Measurements from ENCODE around the gene MIPEP.
"Not testable (repeated sequence)": the region's sequence is repeated elsewhere in the genome, so short reads cannot be mapped to it uniquely, and the experiment has no call there.

The MIPEP gene

GRCh38 chr13:23889615-23890607 is 711 bp upstream of the MIPEP start:
- DNase-seq (ENCODE audit: low read depth): no peak

- not testable (repeated sequence) for DNase-seq (ENCODE audit: low read depth)
These were observed 4.8 kb downstream of the MIPEP start for GRCh38 chr13:23884361-23884760.

- DNase-seq (ENCODE audit: low read depth): no peak
These were observed 5.9 kb downstream of the MIPEP start for GRCh38 chr13:23883255-23883654.

GRCh38 chr13:23881402-23881800 is 7.8 kb downstream of the MIPEP start:
- not testable (repeated sequence) for DNase-seq (ENCODE audit: low read depth)

GRCh38 chr13:23880493-23881401 is 8.5 kb downstream of the MIPEP start:
- not testable (repeated sequence) for DNase-seq (ENCODE audit: low read depth)

GRCh38 chr13:23877286-23877685 is 11.9 kb downstream of the MIPEP start:
- DNase-seq (ENCODE audit: low read depth): no peak

GRCh38 chr13:23876265-23876664 is 12.9 kb downstream of the MIPEP start:
- no peak for DNase-seq (ENCODE audit: low read depth)

GRCh38 chr13:23871616-23872220 is 17.5 kb downstream of the MIPEP start:
- DNase-seq (ENCODE audit: low read depth): no peak

- no peak for DNase-seq (ENCODE audit: low read depth)
These were observed 18.7 kb downstream of the MIPEP start for GRCh38 chr13:23870356-23871140.

- no peak for DNase-seq (ENCODE audit: low read depth)
These were observed 20.7 kb downstream of the MIPEP start for GRCh38 chr13:23868521-23868920.

- no peak for DNase-seq (ENCODE audit: low read depth)
These were observed 22.1 kb downstream of the MIPEP start for GRCh38 chr13:23867027-23867491.

GRCh38 chr13:23866420-23867026 is 22.7 kb downstream of the MIPEP start:
- DNase-seq (ENCODE audit: low read depth): no peak

GRCh38 chr13:23865906-23866305 is 23.3 kb downstream of the MIPEP start:
- DNase-seq (ENCODE audit: low read depth): no peak

GRCh38 chr13:23865026-23865425 is 24.2 kb downstream of the MIPEP start:
- DNase-seq (ENCODE audit: low read depth): no peak

GRCh38 chr13:23861310-23861709 is 27.9 kb downstream of the MIPEP start:
- no peak for DNase-seq (ENCODE audit: low read depth)

- DNase-seq (ENCODE audit: low read depth): no peak
These were observed 29.3 kb downstream of the MIPEP start for GRCh38 chr13:23859904-23860303.

GRCh38 chr13:23859455-23859854 is 29.7 kb downstream of the MIPEP start:
- no peak for DNase-seq (ENCODE audit: low read depth)

- DNase-seq (ENCODE audit: low read depth): no peak
These were observed 30.7 kb downstream of the MIPEP start for GRCh38 chr13:23858546-23858945.

GRCh38 chr13:23856008-23856750 is 33.0 kb downstream of the MIPEP start:
- no peak for DNase-seq (ENCODE audit: low read depth)

GRCh38 chr13:23855360-23855759 is 33.8 kb downstream of the MIPEP start:
- DNase-seq (ENCODE audit: low read depth): no peak

Data from stimulated activated CD8-positive, alpha-beta memory T cell treated with anti-CD3 and anti-CD28 coated beads, Interleukin-15, amount 100 ng/mL, for 24 hours (primary cell).